ES-I3 (cell line): ENCODE results near the gene TRIOBP.
"Not testable (repeated sequence)": the region's sequence is repeated elsewhere in the genome, so short reads cannot be mapped to it uniquely, and the experiment has no call there.

Source experiments
- H3K36me3 ChIP-seq: 2 replicates; pipeline ENCODE4 v1.6.1; 2013; ENCODE audit warnings: mild to moderate bottlenecking, low read length, control low read depth, moderate library complexity; ENCODE audit not compliant: insufficient read depth
- H3K4me1 ChIP-seq: 2 replicates; pipeline ENCODE4 v1.6.1; 2013; ENCODE audit warnings: mild to moderate bottlenecking, control low read depth, low read length; ENCODE audit not compliant: insufficient read depth
- H3K9ac ChIP-seq: 2 replicates; pipeline ENCODE4 v1.6.1; 2013; ENCODE audit warnings: low read depth, mild to moderate bottlenecking, low read length, moderate library complexity
- H3K9me3 ChIP-seq: 2 replicates; pipeline ENCODE4 v1.6.1; 2013; ENCODE audit warnings: mild to moderate bottlenecking, low read length, moderate library complexity; ENCODE audit not compliant: control insufficient read depth, insufficient read depth

TRIOBP gene

DNA sequence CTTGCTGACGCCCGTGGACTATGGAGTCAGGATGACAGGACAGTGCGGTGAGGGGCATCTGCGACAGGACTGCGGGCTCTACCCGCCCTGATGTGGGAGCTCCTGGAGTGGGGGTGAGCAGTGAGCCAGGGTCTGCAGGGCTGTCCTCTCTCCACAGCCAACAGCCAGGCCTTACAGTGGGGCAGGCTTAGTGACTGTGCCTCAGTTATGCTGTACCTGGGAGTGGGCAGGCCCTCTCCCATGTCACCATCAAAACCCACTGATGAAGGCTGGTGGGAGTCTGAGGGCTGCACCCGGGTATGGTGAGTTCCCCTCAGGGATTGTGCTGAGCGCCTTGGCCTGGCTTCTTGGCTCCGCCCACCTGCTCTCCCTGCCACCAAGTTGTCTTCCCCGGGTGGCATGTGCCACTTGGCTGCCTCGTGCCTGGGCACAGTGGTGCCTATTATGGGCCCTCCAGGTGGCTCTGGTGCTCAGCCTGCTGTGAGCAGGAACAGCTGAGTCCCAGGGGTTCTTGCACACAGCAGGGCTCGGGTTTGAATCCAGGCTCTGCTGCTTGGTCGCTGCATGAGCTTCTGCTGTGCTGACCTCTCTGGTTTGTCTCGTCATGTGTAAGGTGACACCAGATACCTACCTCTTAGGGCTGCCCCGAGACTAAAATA, 4.1 kb upstream of the TRIOBP start:
- Histone ChIP-seq H3K9me3 (no peaks in the 10 kb centered on the region), H3K9ac (no peak overlapping the region), H3K36me3 (peaks cover 12% of the 10 kb centered on the region; the same call in 1 of the 2 replicates), H3K4me1 (no peaks in the 10 kb centered on the region)

DNA sequence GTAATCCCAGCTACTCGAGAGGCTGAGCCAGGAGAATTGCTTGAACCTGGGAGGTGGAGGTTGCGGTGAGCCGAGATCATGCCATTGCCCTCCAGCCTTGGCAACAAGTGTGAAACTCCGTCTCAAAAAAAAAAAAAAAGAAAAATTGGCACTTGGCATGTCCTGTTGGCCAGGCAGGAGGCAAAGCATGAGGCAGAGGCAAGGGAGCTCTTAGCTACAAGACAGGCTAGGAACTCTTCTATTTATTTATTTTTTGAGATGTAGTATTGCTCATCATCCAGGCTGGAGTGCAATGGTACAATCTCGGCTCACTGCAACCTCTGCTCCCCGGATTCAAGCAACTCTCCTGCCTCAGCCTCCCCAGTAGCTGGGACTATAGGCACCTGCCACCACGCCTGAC, 2.7 kb upstream of the TRIOBP start:
- H3K36me3 ChIP-seq, H3K4me1 ChIP-seq, H3K9me3 ChIP-seq, H3K9ac ChIP-seq: not testable (repeated sequence)

DNA sequence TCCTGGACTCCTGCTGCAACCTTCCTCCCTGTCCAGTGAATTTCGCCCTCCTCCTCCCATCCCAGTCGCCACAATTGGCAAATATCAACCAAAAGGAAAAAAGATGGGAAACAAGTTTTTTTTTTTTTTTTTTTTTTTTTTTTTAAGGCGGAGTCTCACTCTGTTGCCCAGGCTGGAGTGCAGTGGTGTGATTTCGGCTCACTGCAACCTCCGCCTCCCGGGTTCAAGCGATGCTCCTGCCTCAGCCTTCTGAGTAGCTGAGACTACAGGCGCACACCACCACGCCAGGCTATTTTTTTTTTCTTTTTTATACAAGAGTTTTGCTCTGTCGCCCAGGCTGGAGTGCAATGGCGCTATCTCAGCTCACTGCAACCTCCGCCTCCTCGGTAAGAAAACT, 590 bp upstream of the TRIOBP start:
- H3K9me3 ChIP-seq, H3K4me1 ChIP-seq, H3K36me3 ChIP-seq: not testable (repeated sequence)
- H3K9ac ChIP-seq: peak overlapping the region; percentile 40; the same call in 1 of the 2 replicates

GRCh38 chr22:37697538-37697835, 639 bp downstream of the TRIOBP start:
- Histone ChIP-seq H3K36me3 (no peaks in the 10 kb centered on the region), H3K4me1 (no peaks in the 10 kb centered on the region), H3K9ac (peak overlapping the region; percentile 94), H3K9me3 (no peaks in the 10 kb centered on the region)

DNA sequence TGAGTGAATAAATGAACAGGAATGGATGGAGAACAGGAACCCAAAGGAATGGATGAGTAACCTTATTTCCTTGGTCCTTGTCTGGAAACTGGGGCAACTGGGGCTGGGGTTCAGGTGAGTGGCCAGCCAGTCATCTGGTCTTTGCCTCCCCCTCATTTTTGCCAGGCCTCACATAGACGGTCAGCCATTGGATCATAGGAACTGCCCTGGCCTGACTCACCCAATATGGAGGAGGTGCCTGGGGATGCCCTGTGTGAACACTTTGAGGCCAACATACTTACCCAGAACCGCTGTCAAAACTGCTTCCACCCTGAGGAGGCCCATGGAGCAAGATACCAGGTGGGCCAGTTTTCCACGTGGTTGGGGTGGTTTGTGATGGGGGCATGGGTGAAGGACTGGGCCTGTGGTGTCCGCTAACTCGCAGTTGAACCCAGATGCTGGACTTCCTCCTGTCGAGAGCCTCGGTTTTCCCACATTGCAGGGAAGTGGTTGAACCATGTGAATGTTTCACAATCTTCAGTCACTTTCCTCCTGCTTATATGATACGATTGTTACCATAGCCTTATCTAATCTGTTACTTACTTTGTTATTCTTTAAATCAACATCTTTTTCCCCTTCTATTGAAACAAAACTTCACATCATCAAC, 4.4 kb downstream of the TRIOBP start:
- H3K36me3 ChIP-seq: 0 out of 2 replicates have a peak, but pooled peaks cover 3% of the 10 kb centered on the region
- H3K9ac ChIP-seq: no peak overlapping the region
- H3K9me3 ChIP-seq: no peaks in the 10 kb centered on the region
- H3K4me1 ChIP-seq: no peaks in the 10 kb centered on the region

DNA sequence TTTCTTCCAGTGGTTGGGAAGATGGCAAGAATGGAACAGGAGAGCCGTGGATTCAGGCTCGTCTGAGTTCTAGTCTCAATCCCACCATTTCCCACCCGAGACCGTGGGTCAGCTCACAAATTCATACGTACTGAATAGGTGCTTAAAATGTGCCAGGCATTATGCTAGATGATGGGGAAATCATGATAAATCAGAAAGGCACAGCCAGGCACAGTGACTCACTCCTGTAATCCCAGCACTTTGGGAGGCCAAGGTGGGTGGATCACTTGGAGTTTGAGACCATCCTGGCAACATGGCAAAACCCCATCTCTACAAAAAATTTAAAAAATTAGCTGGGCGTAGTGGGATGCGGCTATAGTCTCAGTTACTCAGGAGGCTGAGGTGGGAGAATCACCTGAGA, 7.1 kb downstream of the TRIOBP start:
- H3K4me1 ChIP-seq: no peaks in the 10 kb centered on the region
- no peaks in the 10 kb centered on the region for H3K9me3 ChIP-seq
- 0 out of 2 replicates have a peak, but pooled peaks cover 3% of the 10 kb centered on the region for H3K36me3 ChIP-seq
- no peak overlapping the region for H3K9ac ChIP-seq

DNA sequence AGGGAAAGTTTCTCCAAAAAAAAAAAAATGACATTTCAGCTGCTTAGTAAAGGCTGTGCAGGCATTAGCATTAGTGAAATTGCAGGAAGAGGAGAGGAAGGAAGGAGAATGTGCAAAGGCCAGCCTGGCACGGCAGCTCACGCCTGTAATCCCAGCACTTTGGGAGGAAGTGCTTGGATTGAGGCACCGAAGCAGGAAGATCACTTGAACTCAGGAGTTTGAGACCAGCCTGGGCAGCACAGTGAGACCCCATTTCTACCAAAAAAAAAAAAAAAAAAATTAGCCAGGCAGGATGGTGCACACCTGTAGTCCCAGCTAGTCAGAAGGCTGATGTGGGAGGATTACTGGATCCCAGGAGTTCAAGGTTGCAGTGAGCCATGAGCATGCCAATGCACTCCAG, 7.8 kb downstream of the TRIOBP start:
- H3K9ac ChIP-seq: no peak overlapping the region
- H3K36me3 ChIP-seq: 0 out of 2 replicates have a peak, but pooled peaks cover 3% of the 10 kb centered on the region
- H3K4me1 ChIP-seq: no peaks in the 10 kb centered on the region
- no peaks in the 10 kb centered on the region for H3K9me3 ChIP-seq

DNA sequence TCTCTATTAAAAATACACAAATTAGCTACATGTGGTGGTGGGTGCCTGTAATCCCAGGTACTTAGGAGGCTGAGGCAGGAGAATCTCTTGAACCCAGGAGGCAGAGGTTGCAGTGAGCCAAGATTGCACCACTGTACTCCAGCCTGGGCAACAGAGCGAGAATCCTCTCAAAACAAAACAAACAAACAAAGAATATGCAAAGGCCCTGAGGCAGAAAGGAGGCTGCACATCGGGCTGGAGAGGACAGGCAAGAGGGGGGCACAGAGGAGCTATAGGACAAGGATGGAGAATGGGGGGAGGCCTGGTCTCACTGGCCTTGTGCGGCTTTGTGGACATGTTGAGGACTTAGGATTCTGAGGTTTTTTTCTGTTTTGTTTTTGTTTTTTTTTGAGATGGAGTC, 8.4 kb downstream of the TRIOBP start:
- Histone ChIP-seq H3K9me3 (no peaks in the 10 kb centered on the region), H3K9ac (no peak overlapping the region), H3K36me3 (0 out of 2 replicates have a peak, but pooled peaks cover 3% of the 10 kb centered on the region), H3K4me1 (no peaks in the 10 kb centered on the region)

GRCh38 chr22:37708580-37709444, 12.0 kb downstream of the TRIOBP start:
- Histone ChIP-seq H3K9ac (no peak overlapping the region), H3K9me3 (no peaks in the 10 kb centered on the region), H3K4me1 (no peaks in the 10 kb centered on the region), H3K36me3 (0 out of 2 replicates have a peak, but pooled peaks cover 2% of the 10 kb centered on the region)

DNA sequence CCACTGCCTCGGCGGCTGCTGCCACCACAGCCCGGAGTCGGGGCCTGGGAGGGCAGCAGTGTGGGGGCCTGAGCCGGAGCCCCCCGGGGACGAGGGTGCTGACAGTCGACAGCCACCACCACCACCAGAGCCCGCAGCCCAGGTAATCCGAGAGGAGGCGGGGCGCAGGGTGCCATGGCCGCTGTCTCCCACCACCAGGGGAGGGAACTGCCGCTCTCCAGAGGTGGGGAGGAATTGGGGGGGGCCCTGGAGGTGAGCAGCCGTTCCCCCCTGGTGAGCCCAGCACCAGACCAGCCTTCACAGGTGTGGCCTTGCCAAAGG, 12.6 kb downstream of the TRIOBP start:
- Histone ChIP-seq H3K9me3 (no peaks in the 10 kb centered on the region), H3K4me1 (no peaks in the 10 kb centered on the region), H3K9ac (no peak overlapping the region), H3K36me3 (0 out of 2 replicates have a peak, but pooled peaks cover 5% of the 10 kb centered on the region)

- no peaks in the 10 kb centered on the region for H3K4me1 ChIP-seq
- no peaks in the 10 kb centered on the region for H3K9me3 ChIP-seq
- H3K36me3 ChIP-seq: 0 out of 2 replicates have a peak, but pooled peaks cover 5% of the 10 kb centered on the region
- no peak overlapping the region for H3K9ac ChIP-seq
These were observed 13.8 kb downstream of the TRIOBP start for GRCh38 chr22:37710675-37711074.

DNA sequence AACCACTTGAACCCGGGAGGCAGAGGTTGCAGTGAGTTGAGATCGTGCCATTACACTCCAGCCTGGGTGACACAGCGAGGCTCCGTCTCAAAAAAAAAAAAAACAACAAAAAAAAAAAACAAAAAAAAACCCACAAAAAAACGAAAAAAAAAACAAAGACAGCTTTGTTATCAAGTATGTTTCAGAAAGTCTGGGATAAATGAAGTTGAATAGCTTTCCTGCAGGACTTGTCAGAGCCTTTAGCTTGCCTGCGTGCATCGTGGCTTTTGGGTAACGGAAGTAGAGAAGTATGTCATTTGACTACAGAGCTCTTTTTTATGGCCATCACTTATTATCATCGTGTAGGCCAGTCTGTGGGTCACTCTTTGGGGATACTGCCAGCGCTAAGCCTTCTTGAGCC, 14.6 kb downstream of the TRIOBP start:
- H3K9ac ChIP-seq: no peak overlapping the region
- no peaks in the 10 kb centered on the region for H3K9me3 ChIP-seq
- H3K4me1 ChIP-seq: no peaks in the 10 kb centered on the region
- 0 out of 2 replicates have a peak, but pooled peaks cover 5% of the 10 kb centered on the region for H3K36me3 ChIP-seq

DNA sequence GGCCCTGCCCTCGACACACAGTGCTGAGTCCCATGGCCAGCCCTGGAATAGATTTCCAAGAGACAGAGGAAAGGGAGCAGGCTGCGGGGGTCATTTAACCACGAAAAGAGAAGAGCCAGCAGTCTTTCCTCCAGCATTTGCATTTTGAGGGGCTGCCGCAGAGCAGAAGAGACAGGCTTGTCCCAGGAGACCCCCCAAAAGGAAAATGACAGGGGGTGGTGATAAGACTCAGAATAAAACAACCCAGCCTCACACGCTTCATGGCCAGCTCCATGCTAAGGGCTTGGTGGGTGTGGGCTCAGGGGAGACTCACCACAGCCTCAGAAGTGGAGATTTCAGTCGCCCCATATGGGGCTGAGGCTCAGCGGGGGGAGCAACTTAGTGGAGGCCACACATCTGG, 16.9 kb downstream of the TRIOBP start:
- Histone ChIP-seq H3K4me1 (no peaks in the 10 kb centered on the region), H3K9ac (no peak overlapping the region), H3K36me3 (0 out of 2 replicates have a peak, but pooled peaks cover 5% of the 10 kb centered on the region), H3K9me3 (no peaks in the 10 kb centered on the region)

DNA sequence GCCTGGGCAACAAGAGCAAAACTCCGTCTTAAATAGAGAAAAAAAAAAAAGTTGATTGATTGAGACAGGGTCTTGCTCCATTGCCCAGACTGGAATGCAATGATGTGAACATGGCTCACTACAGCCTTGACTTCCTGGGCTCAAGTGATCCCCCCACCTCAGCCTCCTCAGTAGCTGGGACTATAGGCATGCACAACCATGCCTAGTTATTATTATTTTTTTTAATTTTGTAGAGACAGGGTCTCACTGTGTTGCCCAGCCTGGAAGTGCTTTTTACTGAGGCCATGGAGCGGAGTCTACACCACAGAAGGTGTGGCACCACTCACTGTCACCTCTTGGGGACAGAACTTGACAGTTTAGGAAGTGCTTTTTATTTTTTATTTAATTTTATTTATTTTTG, 17.8 kb downstream of the TRIOBP start:
- H3K36me3 ChIP-seq: 0 out of 2 replicates have a peak, but pooled peaks cover 5% of the 10 kb centered on the region
- H3K9ac ChIP-seq: no peak overlapping the region
- H3K4me1 ChIP-seq: no peaks in the 10 kb centered on the region

GRCh38 chr22:37715760-37716159, 18.9 kb downstream of the TRIOBP start:
- Histone ChIP-seq H3K9ac (no peak overlapping the region), H3K4me1 (no peaks in the 10 kb centered on the region), H3K36me3 (0 out of 2 replicates have a peak, but pooled peaks cover 5% of the 10 kb centered on the region), H3K9me3 (no peaks in the 10 kb centered on the region)

More for the DNA sequence above, 17.8 kb downstream of the TRIOBP start:
- H3K9me3 ChIP-seq: no peaks in the 10 kb centered on the region
